Measurements from ENCODE around the gene A3GALT2. TPM values are rescaled to one million over a fixed set of nuclear protein-coding genes. Genes with fewer than 3 reads are reported as not detected.

Gene A3GALT2
- polyA plus RNA-seq, 1 donor: 0.10 TPM

Other genes starting within 250 kb of the A3GALT2 start
- 2.5 TPM for gene AZIN2, start 239.9 kb downstream of the A3GALT2 start, polyA plus RNA-seq
- 3.2 TPM for gene TRIM62, start 139.1 kb downstream of the A3GALT2 start, polyA plus RNA-seq
- gene ZNF362, start 64.6 kb downstream of the A3GALT2 start, polyA plus RNA-seq: 27.1 TPM
- gene PHC2, start 110.0 kb upstream of the A3GALT2 start, polyA plus RNA-seq: 58.2 TPM
- gene ZSCAN20, start 151.5 kb upstream of the A3GALT2 start, polyA plus RNA-seq: 2.4 TPM